Neural progenitor cell (in vitro differentiated cells): ENCODE measurements around the gene RNPS1.
A peak's percentile ranks its signal among the peaks of the same experiment; 100 is the strongest.

Experiments used
- EZH2phosphoT487 ChIP-seq: fragments of 200-600 bp; sonication (generic); IDR thresholded peaks from 2 replicates; pipeline ENCODE4 v1.6.1; 2017; ENCODE audit warnings: antibody characterized with exemption
- TF ChIP-seq, protein P1 (sequence below): fragments of 200-600 bp; sonication (generic); IDR thresholded peaks from 2 replicates; pipeline ENCODE4 v1.5.1; 2017; ENCODE audit warnings: antibody characterized with exemption, mild to moderate bottlenecking

- TF ChIP-seq, protein P1, sequence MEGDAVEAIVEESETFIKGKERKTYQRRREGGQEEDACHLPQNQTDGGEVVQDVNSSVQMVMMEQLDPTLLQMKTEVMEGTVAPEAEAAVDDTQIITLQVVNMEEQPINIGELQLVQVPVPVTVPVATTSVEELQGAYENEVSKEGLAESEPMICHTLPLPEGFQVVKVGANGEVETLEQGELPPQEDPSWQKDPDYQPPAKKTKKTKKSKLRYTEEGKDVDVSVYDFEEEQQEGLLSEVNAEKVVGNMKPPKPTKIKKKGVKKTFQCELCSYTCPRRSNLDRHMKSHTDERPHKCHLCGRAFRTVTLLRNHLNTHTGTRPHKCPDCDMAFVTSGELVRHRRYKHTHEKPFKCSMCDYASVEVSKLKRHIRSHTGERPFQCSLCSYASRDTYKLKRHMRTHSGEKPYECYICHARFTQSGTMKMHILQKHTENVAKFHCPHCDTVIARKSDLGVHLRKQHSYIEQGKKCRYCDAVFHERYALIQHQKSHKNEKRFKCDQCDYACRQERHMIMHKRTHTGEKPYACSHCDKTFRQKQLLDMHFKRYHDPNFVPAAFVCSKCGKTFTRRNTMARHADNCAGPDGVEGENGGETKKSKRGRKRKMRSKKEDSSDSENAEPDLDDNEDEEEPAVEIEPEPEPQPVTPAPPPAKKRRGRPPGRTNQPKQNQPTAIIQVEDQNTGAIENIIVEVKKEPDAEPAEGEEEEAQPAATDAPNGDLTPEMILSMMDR, result peak; percentile 35
- no peak for TF ChIP-seq EZH2phosphoT487
Measured at GRCh38 chr16:2296661-2297505, 29.0 kb upstream of the RNPS1 start.
